ENCODE results near the gene RARB. TPM values are rescaled to one million over a fixed set of nuclear protein-coding genes. Genes with fewer than 3 reads are reported as not detected.

RARB gene
- total and polyA plus RNA-seq, 2 experiments from 2014 or later, result 0.14 to 0.42 TPM

GRCh38 chr3:25427563-25427941 lies 511 bp upstream of the RARB start:
- peaks cover 69% of the 10 kb centered on the region for H3K4me1 Mint-ChIP-seq

More at GRCh38 chr3:25427563-25427941, 511 bp upstream of the RARB start:
- DNase-seq (ENCODE audit: low spot score) (no peak), ATAC-seq (peak; percentile 42)
- Histone ChIP-seq H4K20me1 (replicated peaks; ENCODE audit: insufficient read depth) (no peaks in the 10 kb centered on the region), H3K36me3 (ENCODE audit: insufficient read depth) (no peaks in the 10 kb centered on the region), H2AFZ (peak overlapping the region; percentile 85), H3K27me3 (ENCODE audit: insufficient read depth) (peaks cover 19% of the 10 kb centered on the region), H3K4me3 (peak overlapping the region; percentile 56), H3K79me2 (replicated peaks; ENCODE audit: insufficient read depth) (no peaks in the 10 kb centered on the region), H3K4me2 (peak overlapping the region; percentile 76), H3K4me1 (ENCODE audit: insufficient read depth) (peaks cover 57% of the 10 kb centered on the region), H3F3A (replicated peaks; ENCODE audit: low read depth) (no peaks in the 10 kb centered on the region; the same call in 1 of the 2 replicates), H3K27ac (ENCODE audit: low read depth) (no peak overlapping the region), H3K9me2 (ENCODE audit: insufficient read depth) (no peaks in the 10 kb centered on the region)
- Mint-ChIP-seq H3K27me3 (ENCODE audit: insufficient read depth, low read depth, poor library complexity) (peaks cover 8% of the 10 kb centered on the region), H3K9me3 (no peaks in the 10 kb centered on the region; the same call in 2 of the 3 replicates), H3K27ac (no peak overlapping the region), H3K36me3 (ENCODE audit: low read depth) (no peaks in the 10 kb centered on the region), H3K4me3 (peak overlapping the region; percentile 76)
- TF ChIP-seq POLR2AphosphoS5 (IDR thresholded peaks at IDR 0.05; ENCODE audit: low read depth), result no peak
- no peak for TF ChIP-seq REST (IDR thresholded peaks at IDR 0.05; ENCODE audit: unreplicated experiment)
- no peak for TF ChIP-seq ZNF462 (CRISPR knock-in tag; IDR thresholded peaks at IDR 0.05)
- TF ChIP-seq NANOG (IDR thresholded peaks at IDR 0.05; ENCODE audit: borderline replicate concordance), result no peak
- TF ChIP-seq, protein P1, sequence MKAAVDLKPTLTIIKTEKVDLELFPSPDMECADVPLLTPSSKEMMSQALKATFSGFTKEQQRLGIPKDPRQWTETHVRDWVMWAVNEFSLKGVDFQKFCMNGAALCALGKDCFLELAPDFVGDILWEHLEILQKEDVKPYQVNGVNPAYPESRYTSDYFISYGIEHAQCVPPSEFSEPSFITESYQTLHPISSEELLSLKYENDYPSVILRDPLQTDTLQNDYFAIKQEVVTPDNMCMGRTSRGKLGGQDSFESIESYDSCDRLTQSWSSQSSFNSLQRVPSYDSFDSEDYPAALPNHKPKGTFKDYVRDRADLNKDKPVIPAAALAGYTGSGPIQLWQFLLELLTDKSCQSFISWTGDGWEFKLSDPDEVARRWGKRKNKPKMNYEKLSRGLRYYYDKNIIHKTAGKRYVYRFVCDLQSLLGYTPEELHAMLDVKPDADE (IDR thresholded peaks at IDR 0.05), result no peak
- no peak for TF ChIP-seq CREB1 (CRISPR knock-in tag; IDR thresholded peaks at IDR 0.05; ENCODE audit: low read depth)
- TF ChIP-seq JUNB (IDR thresholded peaks at IDR 0.05; ENCODE audit: unreplicated experiment), result no peak
- TF ChIP-seq STAT1 (IDR thresholded peaks at IDR 0.05; ENCODE audit: unreplicated experiment), result no peak
- no peak for TF ChIP-seq ZNF331 (CRISPR knock-in tag; IDR thresholded peaks at IDR 0.05; ENCODE audit: low read depth)
- TF ChIP-seq EZH2 (IDR thresholded peaks at IDR 0.05; ENCODE audit: low read depth, unreplicated experiment), result no peak
- TF ChIP-seq EZH2phosphoT487 (IDR thresholded peaks at IDR 0.05; ENCODE audit: unreplicated experiment), result no peak
- no peak for TF ChIP-seq ZNF114 (CRISPR knock-in tag; IDR thresholded peaks at IDR 0.05)
- TF ChIP-seq CTCF (conservative IDR thresholded peaks at IDR 0.05; ENCODE audit: low read depth in 2 of 2), result no peak

All from GM23338 (cell line).